H9 (cell line): Measurements from ENCODE around the gene HERPUD2. TPM values are rescaled to one million over a fixed set of nuclear protein-coding genes. Genes with fewer than 3 reads are reported as not detected.

Source experiments
- DNase-seq: peaks from one replicate; pipeline ENCODE4 v3.0.0-alpha.2; 2017
- H2AFZ ChIP-seq: one replicate; pipeline ENCODE4 v1.6.1; 2013; ENCODE audit warnings: mild to moderate bottlenecking, low read length, control low read depth, moderate library complexity
- H2AK5ac ChIP-seq: 2 replicates; pipeline ENCODE4 v1.6.1; 2013; ENCODE audit warnings: low read length, control low read depth, mixed read lengths; ENCODE audit not compliant: insufficient read length
- H2BK120ac ChIP-seq: one replicate; pipeline ENCODE4 v1.6.1; 2013; ENCODE audit warnings: low read depth, mild to moderate bottlenecking, low read length, control low read depth, inconsistent platforms; ENCODE audit not compliant: poor library complexity, severe bottlenecking
- H2BK12ac ChIP-seq: 2 replicates; pipeline ENCODE4 v1.6.1; 2013; ENCODE audit warnings: low read length, control low read depth, mixed read lengths, low read depth; ENCODE audit not compliant: insufficient read length
- H2BK15ac ChIP-seq: 2 replicates; pipeline ENCODE4 v1.6.1; 2013; ENCODE audit warnings: low read depth, low read length, control low read depth
- H2BK20ac ChIP-seq: one replicate; pipeline ENCODE4 v1.6.1; 2013; ENCODE audit warnings: low read depth, mild to moderate bottlenecking, low read length, control low read depth, inconsistent platforms; ENCODE audit not compliant: poor library complexity, severe bottlenecking
- H2BK5ac ChIP-seq: 2 replicates; pipeline ENCODE4 v1.6.1; 2013; ENCODE audit warnings: low read length, control low read depth, mixed read lengths; ENCODE audit not compliant: insufficient read length
- H3K14ac ChIP-seq: 2 replicates; pipeline ENCODE4 v1.6.1; 2013; ENCODE audit warnings: low read length, control low read depth; ENCODE audit not compliant: insufficient read depth
- H3K18ac ChIP-seq: 2 replicates; pipeline ENCODE4 v1.6.1; 2013; ENCODE audit warnings: low read depth, mild to moderate bottlenecking, mixed read lengths, low read length, control low read depth; ENCODE audit not compliant: insufficient read length
- H3K23ac ChIP-seq: 2 replicates; pipeline ENCODE4 v1.6.1; 2013; ENCODE audit warnings: low read length, control low read depth, mixed read lengths, low read depth; ENCODE audit not compliant: insufficient read length
- H3K23me2 ChIP-seq: 2 replicates; pipeline ENCODE4 v1.6.1; 2013; ENCODE audit warnings: low read depth, mild to moderate bottlenecking, mixed read lengths, low read length, control low read depth; ENCODE audit not compliant: insufficient read length, poor library complexity, severe bottlenecking
- H3K27ac ChIP-seq: 2 replicates; pipeline ENCODE4 v1.5.1; 2013; ENCODE audit warnings: low read length, control low read depth, mixed read lengths, low read depth; ENCODE audit not compliant: insufficient read length
- H3K27me3 ChIP-seq: 2 replicates; pipeline ENCODE4 v1.6.1; 2013; ENCODE audit warnings: low read length, control low read depth, inconsistent platforms; ENCODE audit not compliant: insufficient read depth
- H3K4ac ChIP-seq: 2 replicates; pipeline ENCODE4 v1.6.1; 2013; ENCODE audit warnings: low read depth, mild to moderate bottlenecking, control low read depth, inconsistent platforms, low read length, moderate library complexity
- H3K4me1 ChIP-seq: 2 replicates; pipeline ENCODE4 v1.6.1; 2013; ENCODE audit warnings: low read length, control low read depth, inconsistent platforms; ENCODE audit not compliant: insufficient read depth
- H3K4me2 ChIP-seq: 2 replicates; pipeline ENCODE4 v1.6.1; 2013; ENCODE audit warnings: low read length, control low read depth, mixed read lengths; ENCODE audit not compliant: insufficient read length, insufficient read depth
- H3K56ac ChIP-seq: 2 replicates; pipeline ENCODE4 v1.6.1; 2013; ENCODE audit warnings: low read depth, mild to moderate bottlenecking, mixed read lengths, low read length, control low read depth; ENCODE audit not compliant: insufficient read length
- H3K79me1 ChIP-seq: 2 replicates; pipeline ENCODE4 v1.6.1; 2013; ENCODE audit warnings: low read depth, mild to moderate bottlenecking, moderate library complexity, low read length, control low read depth, inconsistent platforms; ENCODE audit not compliant: insufficient read depth, poor library complexity, severe bottlenecking
- H3K79me2 ChIP-seq: 2 replicates; pipeline ENCODE4 v1.6.1; 2013; ENCODE audit warnings: low read length, control low read depth, inconsistent platforms; ENCODE audit not compliant: insufficient read depth
- H3K9ac ChIP-seq: 2 replicates; pipeline ENCODE4 v1.6.1; 2013; ENCODE audit warnings: low read length, control low read depth, mixed read lengths; ENCODE audit not compliant: insufficient read length; ENCODE audit errors: extremely low read depth
- H3K9me3 ChIP-seq: one replicate; pipeline ENCODE4 v1.6.1; 2013; ENCODE audit warnings: low read depth, low read length, inconsistent platforms; ENCODE audit not compliant: control insufficient read depth
- H3T11ph ChIP-seq: one replicate; pipeline ENCODE4 v1.6.1; 2013; ENCODE audit warnings: mild to moderate bottlenecking, low read length, control low read depth, inconsistent platforms
- H4K20me1 ChIP-seq: one replicate; pipeline ENCODE4 v1.6.1; 2013; ENCODE audit not compliant: control insufficient read depth, insufficient read length, insufficient read depth
- H4K5ac ChIP-seq: 2 replicates; pipeline ENCODE4 v1.6.1; 2013; ENCODE audit warnings: low read depth, mild to moderate bottlenecking, mixed read lengths, low read length, control low read depth; ENCODE audit not compliant: insufficient read length
- H4K8ac ChIP-seq: replicated peaks from 2 replicates; pipeline ENCODE4 v1.6.1; 2013; ENCODE audit warnings: low read length, control low read depth, mixed read lengths, low read depth; ENCODE audit not compliant: insufficient read length
- H4K91ac ChIP-seq: 2 replicates; pipeline ENCODE4 v1.6.1; 2013; ENCODE audit warnings: low read depth, mild to moderate bottlenecking, moderate library complexity, mixed read lengths, low read length, control low read depth; ENCODE audit not compliant: insufficient read length
- H3K27ac Mint-ChIP-seq, 3 experiments: 2 replicates in 2 of 3; 3 replicates in 1 of 3; pipeline ENCODE4 v1.8.0; 2020 to 2021; ENCODE audit warnings: mixed read lengths in 3 of 3, mild to moderate bottlenecking in 1 of 3, moderate library complexity in 1 of 3
- H3K27me3 Mint-ChIP-seq: 2 replicates; pipeline ENCODE4 v1.8.0; 2021; ENCODE audit warnings: low read depth, mild to moderate bottlenecking, moderate library complexity, mixed read lengths
- H3K36me3 Mint-ChIP-seq, 3 experiments: 2 replicates in 2 of 3; 3 replicates in 1 of 3; pipeline ENCODE4 v1.8.0; 2020 to 2021; ENCODE audit warnings: low read depth in 3 of 3, mixed read lengths in 3 of 3; ENCODE audit not compliant: insufficient read depth in 1 of 3
- H3K4me1 Mint-ChIP-seq, 2 experiments: 2 replicates each; pipeline ENCODE4 v1.8.0; 2020; ENCODE audit warnings: mixed read lengths in 2 of 2
- H3K4me3 Mint-ChIP-seq, 2 experiments: 2 replicates in 1 of 2; 3 replicates in 1 of 2; pipeline ENCODE4 v1.8.0; 2020 to 2021; ENCODE audit warnings: mild to moderate bottlenecking in 2 of 2, mixed read lengths in 2 of 2, moderate library complexity in 1 of 2
- H3K9me3 Mint-ChIP-seq, 2 experiments: 2 replicates in 1 of 2; 3 replicates in 1 of 2; pipeline ENCODE4 v1.8.0; 2020; ENCODE audit warnings: mild to moderate bottlenecking in 2 of 2, mixed read lengths in 2 of 2, moderate library complexity in 1 of 2
- whole genome bisulfite sequencing: extraction: QIAGEN DNeasy Blood & Tissue Kit; methylation state at CpG from one replicate; pipeline ENCODE4 v1.1.7; 2013; ENCODE audit warnings: missing lambda C conversion rate, low lambda C conversion rate, mixed read lengths; ENCODE audit not compliant: insufficient read length; ENCODE audit errors: extremely low coverage; 5-methylcytosine and 5-hydroxymethylcytosine counted together
- total RNA-seq: library from RNA; stranded (reverse); gene quantifications from 2 replicates; pipeline ENCODE4 v1.2.1, GENCODE V29; 2021
- TF ChIP-seq, protein P1 (sequence below): fragments of 200-600 bp; sonication (generic); conservative IDR thresholded peaks from 3 replicates; pipeline ENCODE4 v1.8.0; 2021; ENCODE audit warnings: antibody characterized with exemption, mild to moderate bottlenecking

HERPUD2 gene
- total RNA-seq, 1 experiment from 2014 or later = 17.0 TPM

DNA sequence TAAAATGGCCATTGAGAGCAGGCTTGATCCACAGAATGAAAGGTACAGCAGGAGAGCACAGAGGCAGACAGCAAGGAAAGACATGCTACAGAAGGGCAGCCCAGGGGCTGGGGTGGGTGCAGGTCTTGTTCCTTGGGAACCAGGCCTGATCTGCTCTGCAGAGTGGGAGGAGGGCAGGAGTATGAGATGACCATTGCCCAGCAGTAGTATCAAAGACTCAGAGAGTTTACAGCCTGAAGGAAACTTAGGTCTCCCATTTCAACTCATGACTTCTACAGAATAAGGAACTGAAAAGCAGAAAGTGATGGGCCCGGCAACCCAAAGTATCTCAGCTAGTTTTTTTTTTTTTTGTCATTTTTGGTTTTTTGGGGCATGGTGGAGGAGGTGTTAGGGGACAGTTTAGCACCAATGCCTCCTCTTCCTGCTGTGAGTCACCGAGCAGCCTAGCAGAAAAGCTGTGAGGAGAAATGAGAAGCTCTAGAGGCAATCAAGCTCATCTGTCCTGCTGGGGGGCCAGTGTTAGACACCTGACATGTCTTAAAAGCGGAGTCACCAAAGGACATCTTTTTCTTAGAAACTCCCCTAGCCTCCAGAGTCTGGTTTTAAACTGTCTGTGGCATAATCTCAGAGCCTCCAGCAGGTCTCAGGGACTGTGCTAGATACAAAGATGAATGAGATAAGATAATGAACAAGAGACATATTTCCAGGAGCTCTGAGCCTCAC is 34.3 kb upstream of the HERPUD2 start:
- Histone ChIP-seq H3K4me2 (no peak overlapping the region), H4K5ac (no peak overlapping the region), H3K56ac (no peak overlapping the region), H3K23ac (no peak overlapping the region), H4K8ac (no peak overlapping the region), H3K4ac (no peak overlapping the region), H3K14ac (no peak overlapping the region), H2BK15ac (no peak overlapping the region), H3K79me1 (no peaks in the 10 kb centered on the region), H2BK120ac (no peak overlapping the region), H3K23me2 (no peaks in the 10 kb centered on the region), H2AFZ (no peak overlapping the region), H2BK20ac (no peak overlapping the region), H3T11ph (no peak overlapping the region), H3K9me3 (no peaks in the 10 kb centered on the region), H2BK12ac (no peak overlapping the region), H3K18ac (no peak overlapping the region), H4K20me1 (no peaks in the 10 kb centered on the region), H3K9ac (no peak overlapping the region), H3K4me1 (no peaks in the 10 kb centered on the region), H3K79me2 (no peaks in the 10 kb centered on the region), H3K27me3 (no peaks in the 10 kb centered on the region), H2BK5ac (no peak overlapping the region), H4K91ac (no peak overlapping the region), H3K27ac (no peak overlapping the region), H2AK5ac (no peak overlapping the region)
- TF ChIP-seq, protein P1, sequence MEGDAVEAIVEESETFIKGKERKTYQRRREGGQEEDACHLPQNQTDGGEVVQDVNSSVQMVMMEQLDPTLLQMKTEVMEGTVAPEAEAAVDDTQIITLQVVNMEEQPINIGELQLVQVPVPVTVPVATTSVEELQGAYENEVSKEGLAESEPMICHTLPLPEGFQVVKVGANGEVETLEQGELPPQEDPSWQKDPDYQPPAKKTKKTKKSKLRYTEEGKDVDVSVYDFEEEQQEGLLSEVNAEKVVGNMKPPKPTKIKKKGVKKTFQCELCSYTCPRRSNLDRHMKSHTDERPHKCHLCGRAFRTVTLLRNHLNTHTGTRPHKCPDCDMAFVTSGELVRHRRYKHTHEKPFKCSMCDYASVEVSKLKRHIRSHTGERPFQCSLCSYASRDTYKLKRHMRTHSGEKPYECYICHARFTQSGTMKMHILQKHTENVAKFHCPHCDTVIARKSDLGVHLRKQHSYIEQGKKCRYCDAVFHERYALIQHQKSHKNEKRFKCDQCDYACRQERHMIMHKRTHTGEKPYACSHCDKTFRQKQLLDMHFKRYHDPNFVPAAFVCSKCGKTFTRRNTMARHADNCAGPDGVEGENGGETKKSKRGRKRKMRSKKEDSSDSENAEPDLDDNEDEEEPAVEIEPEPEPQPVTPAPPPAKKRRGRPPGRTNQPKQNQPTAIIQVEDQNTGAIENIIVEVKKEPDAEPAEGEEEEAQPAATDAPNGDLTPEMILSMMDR = no peak
- H3K27ac Mint-ChIP-seq = no peak overlapping the region
- no peak for DNase-seq
- no peaks in the 10 kb centered on the region for H3K36me3 Mint-ChIP-seq
- peaks cover 12 to 15% of the 10 kb centered on the region in 2 experiments for H3K4me1 Mint-ChIP-seq
- no peaks in the 10 kb centered on the region; the same call in 1 of the 2 replicates for H3K27me3 Mint-ChIP-seq
- no CpG with 5 or more reads among the region's 3 CpGs for WGBS
- H3K9me3 Mint-ChIP-seq = peaks cover 0 to 6% of the 10 kb centered on the region in 2 experiments; a peak in 1 of 5 replicates
- H3K4me3 Mint-ChIP-seq = no peak overlapping the region
